HepG2 (cell line): ENCODE results near the gene DNAJC7. TPM values are rescaled to one million over a fixed set of nuclear protein-coding genes. Genes with fewer than 3 reads are reported as not detected.

Experiments
- BHLHE40 ChIP-seq: IDR thresholded peaks from 2 replicates; pipeline ENCODE4 v1.6.1; 2011; ENCODE audit warnings: low read length, improper control_type of control experiment
- BORCS8-MEF2B ChIP-seq: sonication (generic); formaldehyde crosslinking; IDR thresholded peaks from 2 replicates; pipeline ENCODE4 v1.8.0; 2022; ENCODE audit warnings: mild to moderate bottlenecking, missing genetic modification reagents
- CBFB ChIP-seq: sonication (generic); formaldehyde crosslinking; IDR thresholded peaks from 2 replicates; pipeline ENCODE4 v1.4.0; 2020; ENCODE audit warnings: missing genetic modification reagents
- CBX5 ChIP-seq: sonication (generic); formaldehyde crosslinking; IDR thresholded peaks from 2 replicates; pipeline ENCODE4 v1.4.0; 2020; ENCODE audit warnings: missing genetic modification reagents, borderline replicate concordance
- GZF1 ChIP-seq: sonication (generic); formaldehyde crosslinking; IDR thresholded peaks from 2 replicates; pipeline ENCODE4 v1.5.1; 2020; ENCODE audit warnings: mild to moderate bottlenecking, missing genetic modification reagents
- HIVEP1 ChIP-seq: sonication (generic); formaldehyde crosslinking; IDR thresholded peaks from 2 replicates; pipeline ENCODE4 v1.4.0; 2020; ENCODE audit warnings: mild to moderate bottlenecking, missing genetic modification reagents
- KLF9 ChIP-seq: IDR thresholded peaks from 2 replicates; pipeline ENCODE4 v1.6.1; 2016; ENCODE audit warnings: low read depth
- MIER3 ChIP-seq: IDR thresholded peaks from 2 replicates; pipeline ENCODE4 v1.6.1; 2016; ENCODE audit warnings: missing compliant biosample characterization, borderline replicate concordance
- MLLT10 ChIP-seq: sonication (generic); formaldehyde crosslinking; IDR thresholded peaks from 2 replicates; pipeline ENCODE4 v1.4.0; 2020; ENCODE audit warnings: missing genetic modification reagents
- ONECUT2 ChIP-seq: sonication (generic); formaldehyde crosslinking; IDR thresholded peaks from 2 replicates; pipeline ENCODE4 v1.4.0; 2020; ENCODE audit warnings: missing genetic modification reagents
- PAX8 ChIP-seq: sonication (generic); formaldehyde crosslinking; IDR thresholded peaks from 2 replicates; pipeline ENCODE4 v1.8.0; 2022; ENCODE audit warnings: mild to moderate bottlenecking, missing genetic modification reagents, borderline replicate concordance
- TBX2 ChIP-seq: sonication (generic); formaldehyde crosslinking; IDR thresholded peaks from 2 replicates; pipeline ENCODE4 v1.5.0; 2020; ENCODE audit warnings: missing genetic modification reagents, mild to moderate bottlenecking, borderline replicate concordance
- ZBED4 ChIP-seq: sonication (generic); formaldehyde crosslinking; IDR thresholded peaks from 2 replicates; pipeline ENCODE4 v1.4.0; 2020; ENCODE audit warnings: missing genetic modification reagents, borderline replicate concordance
- ZFP62 ChIP-seq: sonication (generic); formaldehyde crosslinking; IDR thresholded peaks from 2 replicates; pipeline ENCODE4 v1.4.0; 2020; ENCODE audit warnings: missing genetic modification reagents
- ZFYVE20 ChIP-seq: sonication (generic); formaldehyde crosslinking; IDR thresholded peaks from 2 replicates; pipeline ENCODE4 v1.8.0; 2023; ENCODE audit warnings: low read depth, mild to moderate bottlenecking, moderate library complexity, missing genetic modification reagents, borderline replicate concordance
- ZIK1 ChIP-seq: sonication (generic); formaldehyde crosslinking; IDR thresholded peaks from 2 replicates; pipeline ENCODE4 v1.5.0; 2020; ENCODE audit warnings: mild to moderate bottlenecking, low read depth, missing genetic modification reagents, borderline replicate concordance
- ZNF292 ChIP-seq: sonication (generic); formaldehyde crosslinking; IDR thresholded peaks from 2 replicates; pipeline ENCODE4 v1.8.1; 2022; ENCODE audit warnings: mild to moderate bottlenecking, low read depth, missing genetic modification reagents, borderline replicate concordance
- ZNF451 ChIP-seq: sonication (generic); formaldehyde crosslinking; IDR thresholded peaks from 2 replicates; pipeline ENCODE4 v1.5.0; 2020; ENCODE audit warnings: mild to moderate bottlenecking, missing genetic modification reagents
- ZNF567 ChIP-seq: sonication (generic); formaldehyde crosslinking; IDR thresholded peaks from 2 replicates; pipeline ENCODE4 v1.8.1; 2023; ENCODE audit warnings: mild to moderate bottlenecking, missing genetic modification reagents, borderline replicate concordance
- ZNF598 ChIP-seq: sonication (generic); formaldehyde crosslinking; IDR thresholded peaks from 2 replicates; pipeline ENCODE4 v1.5.1; 2020; ENCODE audit warnings: mild to moderate bottlenecking, missing genetic modification reagents, borderline replicate concordance
- ZNF670 ChIP-seq: sonication (generic); formaldehyde crosslinking; IDR thresholded peaks from 2 replicates; pipeline ENCODE4 v1.8.0; 2022; ENCODE audit warnings: mild to moderate bottlenecking, missing genetic modification reagents, borderline replicate concordance
- ZNF737 ChIP-seq: sonication (generic); formaldehyde crosslinking; IDR thresholded peaks from 2 replicates; pipeline ENCODE4 v1.5.0; 2020; ENCODE audit warnings: missing genetic modification reagents, mild to moderate bottlenecking, borderline replicate concordance
- ZNF800 ChIP-seq: sonication (generic); formaldehyde crosslinking; IDR thresholded peaks from 2 replicates; pipeline ENCODE4 v1.4.0; 2020; ENCODE audit warnings: missing genetic modification reagents
- polyA plus RNA-seq, 8 experiments: library from polyadenylated mRNA; depleted of rRNA in 3 of 8; stranded (reverse) in 7 of 8; unstranded in 1 of 8; fragments of >200 nt; fragmentation: Illumina TruSeq in 4 of 8; extraction: Trizol in 4 of 8; gene quantifications; 2 replicates each; pipeline versions ENCODE4 v1.2.1 to v1.2.3, GENCODE V29; 2011 to 2016; ENCODE audit warnings: low read depth in 4 of 8, missing spikeins in 1 of 8, mixed read lengths in 1 of 8; ENCODE audit not compliant: insufficient read depth in 1 of 8
- total RNA-seq, 5 experiments: library from RNA; depleted of rRNA; stranded (reverse); fragments of >200 nt; fragmentation: Illumina TruSeq; extraction: Trizol; gene quantifications; 2 replicates each; pipeline ENCODE4 v1.2.3, GENCODE V29; 2016; ENCODE audit warnings: low read depth in 1 of 5
- TF ChIP-seq, protein P1 (sequence below): IDR thresholded peaks from 2 replicates; pipeline ENCODE4 v1.6.1; 2016; ENCODE audit warnings: low read depth, control low read depth

DNAJC7 gene
- total and polyA plus RNA-seq, 2 of the 13 experiments (the other 11 are each of a cell fraction or from before 2014, with no cell fraction given) = 47.7 to 132 TPM

DNA sequence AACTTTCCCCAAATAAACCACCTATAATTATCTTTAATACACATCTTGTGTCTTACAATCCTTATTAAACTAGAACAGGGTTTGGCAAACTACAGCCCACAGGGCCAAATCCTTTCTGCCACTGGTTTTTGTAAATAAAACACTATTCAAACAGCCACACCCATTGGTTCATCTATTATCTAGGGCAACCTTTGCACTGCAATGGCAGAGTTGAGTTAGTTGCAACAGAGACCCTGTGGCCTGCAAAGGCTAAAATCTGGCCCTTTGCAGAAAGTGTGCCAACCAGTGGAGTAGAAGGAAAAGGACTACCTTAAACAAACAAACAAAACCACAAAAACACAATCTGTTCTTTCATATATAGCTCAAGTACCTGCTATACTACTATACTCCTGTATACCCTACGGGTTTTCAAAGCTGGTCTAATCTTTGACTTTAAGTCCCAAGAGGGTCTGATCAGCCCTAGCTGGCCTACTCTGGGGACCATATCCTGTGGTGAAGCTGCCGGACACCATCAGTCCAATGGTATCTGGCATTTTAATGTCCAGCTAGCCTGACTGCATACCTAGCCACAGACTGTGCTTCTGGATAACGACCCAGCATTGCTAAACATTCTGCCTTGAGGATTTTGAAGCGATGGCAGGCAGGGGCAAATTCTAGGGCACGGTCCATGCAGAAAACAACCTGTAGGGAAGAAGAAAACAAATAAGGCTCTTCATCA is 27.4 kb downstream of the DNAJC7 start (continued):
- TF ChIP-seq MLLT10 (CRISPR knock-in tag) (no peak), PAX8 (no peak), ZNF567 (CRISPR knock-in tag) (no peak), ZBED4 (CRISPR knock-in tag) (0 out of 2 replicates have a peak, but pooled peaks have one; percentile 33), HIVEP1 (CRISPR knock-in tag) (no peak), CBFB (CRISPR knock-in tag) (0 out of 2 replicates have a peak, but pooled peaks have one; percentile 30), MIER3 (CRISPR knock-in tag) (peak; percentile 68; the same call in 1 of the 2 replicates), ZNF292 (CRISPR knock-in tag) (no peak), ZFP62 (CRISPR knock-in tag) (no peak), ONECUT2 (CRISPR knock-in tag) (no peak), GZF1 (CRISPR knock-in tag) (no peak), ZIK1 (CRISPR knock-in tag) (no peak), ZNF737 (CRISPR knock-in tag) (no peak), BHLHE40 (no peak), CBX5 (CRISPR knock-in tag) (peak; percentile 73; the same call in 1 of the 2 replicates), KLF9 (CRISPR knock-in tag) (no peak), ZNF451 (CRISPR knock-in tag) (no peak), ZNF670 (CRISPR knock-in tag) (no peak; the same call in 1 of the 2 replicates), TBX2 (peak; percentile 61; the same call in 1 of the 2 replicates), BORCS8-MEF2B (CRISPR knock-in tag) (no peak), ZNF800 (CRISPR knock-in tag) (no peak), ZNF598 (CRISPR knock-in tag) (no peak), ZFYVE20 (CRISPR knock-in tag) (no peak)
- TF ChIP-seq, protein P1, sequence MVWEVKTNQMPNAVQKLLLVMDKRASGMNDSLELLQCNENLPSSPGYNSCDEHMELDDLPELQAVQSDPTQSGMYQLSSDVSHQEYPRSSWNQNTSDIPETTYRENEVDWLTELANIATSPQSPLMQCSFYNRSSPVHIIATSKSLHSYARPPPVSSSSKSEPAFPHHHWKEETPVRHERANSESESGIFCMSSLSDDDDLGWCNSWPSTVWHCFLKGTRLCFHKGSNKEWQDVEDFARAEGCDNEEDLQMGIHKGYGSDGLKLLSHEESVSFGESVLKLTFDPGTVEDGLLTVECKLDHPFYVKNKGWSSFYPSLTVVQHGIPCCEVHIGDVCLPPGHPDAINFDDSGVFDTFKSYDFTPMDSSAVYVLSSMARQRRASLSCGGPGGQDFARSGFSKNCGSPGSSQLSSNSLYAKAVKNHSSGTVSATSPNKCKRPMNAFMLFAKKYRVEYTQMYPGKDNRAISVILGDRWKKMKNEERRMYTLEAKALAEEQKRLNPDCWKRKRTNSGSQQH (CRISPR knock-in tag) = 0 out of 2 replicates have a peak, but pooled peaks have one; percentile 49
